A549 (cell line): Measurements from ENCODE around the gene AMOTL1. TPM values are rescaled to one million over a fixed set of nuclear protein-coding genes. Genes with fewer than 3 reads are reported as not detected.

Experiments
- ATAC-seq, 2 experiments: fragments of 200-7000 bp in 1 of 2; fragments of >200 bp in 1 of 2; cut with Nextera tagmentation in 1 of 2; cut with Tn5 transposase in 1 of 2; 3 replicates each; pipeline versions ENCODE4 v1.8.0 to v1.9.1; 2018 to 2020; ENCODE audit warnings: mild to moderate bottlenecking in 1 of 2, moderate library complexity in 1 of 2
- CTCF ChIA-PET: fragments of 300-600 bp; sonication (Branson Sonifier 250); formaldehyde crosslinking; extraction: SDS; loops from one replicate; lab custom pipeline; 2021; ENCODE audit warnings: antibody characterized with exemption, inconsistent platforms; lab: Yijun Ruan, JAX
- POLR2A ChIA-PET: fragments of 350-600 bp; formaldehyde crosslinking; extraction: SDS; loops from one replicate; lab custom pipeline; 2021; ENCODE audit warnings: antibody characterized with exemption, inconsistent platforms; lab: Yijun Ruan, JAX
- DNase-seq, 2 experiments: peaks; one replicate each; pipeline versions ENCODE4 v3.0.0 to v3.0.0-alpha.2; 2011 to 2016; ENCODE audit warnings: low read depth in 1 of 2, low spot score in 1 of 2
- FAIRE-seq: peaks from 2 replicates; lab custom pipeline; 2011; peaks lifted over from hg19 to GRCh38; lab: Jason Lieb, UNC
- H3K27ac ChIP-seq, 2 experiments: fragments of >200 bp; sonication (Bioruptor Twin); formaldehyde crosslinking; 3 replicates each; pipeline ENCODE4 v1.5.1; 2016 to 2017
- H3K4me1 ChIP-seq: fragments of >200 bp; sonication (Bioruptor Twin); formaldehyde crosslinking; 3 replicates; pipeline ENCODE4 v1.6.1; 2016
- H3K4me2 ChIP-seq: fragments of >200 bp; sonication (Bioruptor Twin); formaldehyde crosslinking; 3 replicates; pipeline ENCODE4 v1.6.1; 2016
- H3K4me3 ChIP-seq: fragments of >200 bp; sonication (Bioruptor Twin); formaldehyde crosslinking; 3 replicates; pipeline ENCODE4 v1.5.1; 2016
- H3K9me3 ChIP-seq: fragments of >200 bp; sonication (Bioruptor Twin); formaldehyde crosslinking; 3 replicates; pipeline ENCODE4 v1.6.1; 2016
- CBX8 ChIP-seq: fragments of 200-600 bp; sonication (generic); IDR thresholded peaks from 2 replicates; pipeline ENCODE4 v1.6.1; 2016
- CEBPB ChIP-seq, 2 experiments: fragments of >200 bp in 1 of 2; sonication (Bioruptor Twin) in 1 of 2; formaldehyde crosslinking in 1 of 2; IDR thresholded peaks; 2 replicates each; pipeline ENCODE4 v1.6.1; 2012 to 2016
- CTCF ChIP-seq: fragments of >200 bp; sonication (Bioruptor Twin); formaldehyde crosslinking; IDR thresholded peaks from 3 replicates; pipeline ENCODE4 v1.5.1; 2016
- EHMT2 ChIP-seq: fragments of 200-600 bp; sonication (generic); IDR thresholded peaks from 2 replicates; pipeline ENCODE4 v1.6.1; 2016; ENCODE audit warnings: antibody characterized with exemption, low read depth, mild to moderate bottlenecking, moderate library complexity
- EP300 ChIP-seq, 2 experiments: fragments of >200 bp; sonication (Bioruptor Twin); formaldehyde crosslinking; IDR thresholded peaks; 2 replicates in 1 of 2; 3 replicates in 1 of 2; pipeline ENCODE4 v1.6.1; 2016 to 2017
- ESRRA ChIP-seq: fragments of 150-350 bp; IDR thresholded peaks from 2 replicates; pipeline ENCODE4 v1.6.1; 2014; ENCODE audit warnings: mild to moderate bottlenecking, low read length, borderline replicate concordance
- FOSB ChIP-seq: fragments of 250-450 bp; sonication (Bioruptor Pico); IDR thresholded peaks from 2 replicates; pipeline ENCODE4 v1.5.0; 2020; ENCODE audit warnings: mild to moderate bottlenecking, moderate library complexity
- FOSL2 ChIP-seq, 2 experiments: fragments of 450-650 bp in 1 of 2; fragments of >200 bp in 1 of 2; sonication (Bioruptor Twin) in 1 of 2; formaldehyde crosslinking; IDR thresholded peaks; 2 replicates each; pipeline versions ENCODE4 v1.5.0 to v1.6.1; 2016 to 2020; ENCODE audit warnings: mild to moderate bottlenecking in 1 of 2, moderate library complexity in 1 of 2
- HDAC2 ChIP-seq: fragments of 200-600 bp; sonication (generic); IDR thresholded peaks from 2 replicates; pipeline ENCODE4 v1.6.1; 2016
- HMGXB4 ChIP-seq: fragments of 250-450 bp; sonication (Bioruptor Pico); IDR thresholded peaks from 2 replicates; pipeline ENCODE4 v1.5.0; 2021; ENCODE audit warnings: mild to moderate bottlenecking, moderate library complexity, borderline replicate concordance
- HOXB13 ChIP-seq: fragments of 250-450 bp; sonication (Bioruptor Pico); IDR thresholded peaks from 2 replicates; pipeline ENCODE4 v1.5.0; 2020; ENCODE audit warnings: low read depth, mild to moderate bottlenecking, moderate library complexity
- JUN ChIP-seq, 2 experiments: fragments of >200 bp; sonication (Bioruptor Twin); formaldehyde crosslinking; IDR thresholded peaks; 2 replicates in 1 of 2; 3 replicates in 1 of 2; pipeline ENCODE4 v1.6.1; 2016 to 2017
- KDM5A ChIP-seq: fragments of 200-600 bp; sonication (generic); IDR thresholded peaks from 2 replicates; pipeline ENCODE4 v1.6.1; 2016; ENCODE audit warnings: antibody characterized with exemption, mild to moderate bottlenecking
- MAFK ChIP-seq: fragments of 450-650 bp; IDR thresholded peaks from 2 replicates; pipeline ENCODE4 v1.6.1; 2014; ENCODE audit not compliant: partially characterized antibody
- MAZ ChIP-seq: fragments of 150-350 bp; IDR thresholded peaks from 2 replicates; pipeline ENCODE4 v1.6.1; 2014; ENCODE audit warnings: antibody characterized with exemption, low read depth, low read length, borderline replicate concordance
- MYC ChIP-seq: IDR thresholded peaks from 2 replicates; pipeline ENCODE4 v1.6.1; 2012; ENCODE audit warnings: mild to moderate bottlenecking, inconsistent platforms, low read length, improper control_type of control experiment, borderline replicate concordance
- NFE2L2 ChIP-seq: fragments of 150-350 bp; conservative IDR thresholded peaks from 2 replicates; pipeline ENCODE4 v1.6.1; 2014; ENCODE audit warnings: low read length
- PBX3 ChIP-seq: IDR thresholded peaks from 2 replicates; pipeline ENCODE4 v1.6.1; 2012
- POLR2A ChIP-seq: IDR thresholded peaks from 2 replicates; pipeline ENCODE4 v1.6.1; 2012; ENCODE audit warnings: mild to moderate bottlenecking, low read length
- POLR2AphosphoS2 ChIP-seq: conservative IDR thresholded peaks from 2 replicates; pipeline ENCODE4 v1.6.1; 2012; ENCODE audit warnings: low read length, improper control_type of control experiment, inconsistent platforms
- RARB ChIP-seq: fragments of 250-450 bp; sonication (Bioruptor Pico); IDR thresholded peaks from 2 replicates; pipeline ENCODE4 v1.8.0; 2021; ENCODE audit warnings: mild to moderate bottlenecking, moderate library complexity
- RCOR1 ChIP-seq: fragments of 150-350 bp; IDR thresholded peaks from 2 replicates; pipeline ENCODE4 v1.6.1; 2014; ENCODE audit warnings: antibody characterized with exemption, low read length, low read depth
- REST ChIP-seq: fragments of 200-600 bp; sonication (generic); IDR thresholded peaks from 2 replicates; pipeline ENCODE4 v1.6.1; 2016; ENCODE audit warnings: antibody characterized with exemption, mild to moderate bottlenecking, moderate library complexity
- RNF2 ChIP-seq: fragments of 200-600 bp; sonication (generic); IDR thresholded peaks from 2 replicates; pipeline ENCODE4 v1.6.1; 2016; ENCODE audit warnings: low read depth, mild to moderate bottlenecking, antibody characterized with exemption, moderate library complexity, borderline replicate concordance
- SREBF2 ChIP-seq: fragments of 450-650 bp; IDR thresholded peaks from 2 replicates; pipeline ENCODE4 v1.6.1; 2014; ENCODE audit warnings: mild to moderate bottlenecking, moderate library complexity
- ZNF302 ChIP-seq: fragments of 250-450 bp; sonication (Bioruptor Pico); IDR thresholded peaks from 2 replicates; pipeline ENCODE4 v1.9.0; 2021; ENCODE audit warnings: inconsistent platforms, mild to moderate bottlenecking, moderate library complexity
- WGBS: methylation state at CpG from one replicate; pipeline ENCODE4 v1.1.6; 2017; ENCODE audit errors: missing lambda C conversion rate; 5-methylcytosine and 5-hydroxymethylcytosine counted together
- polyA plus RNA-seq, 4 experiments: library from polyadenylated mRNA; depleted of rRNA in 3 of 4; stranded (reverse); fragments of >200 nt; fragmentation: RNase III in 1 of 4; extraction: RNeasy Plus Mini Kit Qiagen cat#74134 plus additional on column Dnase treatment in 1 of 4; gene quantifications; 2 replicates in 3 of 4; 3 replicates in 1 of 4; pipeline ENCODE4 v1.2.3, GENCODE V29; 2011 to 2017

Gene AMOTL1
- polyA plus RNA-seq, 2 of the 4 experiments (the other 2 are of a cell fraction) = 3.9 to 12.2 TPM

- TF ChIP-seq CBX8 = no peak
- TF ChIP-seq MAZ = no peak
- TF ChIP-seq KDM5A = no peak
- TF ChIP-seq ZNF302 (CRISPR knock-in tag) = no peak
- TF ChIP-seq HDAC2 = no peak
- no peak for TF ChIP-seq CTCF
- no peak for TF ChIP-seq REST
- TF ChIP-seq SREBF2 = no peak
- TF ChIP-seq MAFK = no peak
- TF ChIP-seq POLR2AphosphoS2 = no peak
- TF ChIP-seq PBX3 = no peak
- TF ChIP-seq JUN (IDR thresholded peaks at IDR 0.05) = 0 out of 5 replicates have a peak, but pooled peaks of 1 of the 2 experiments have one; percentile 25
- TF ChIP-seq HOXB13 (CRISPR knock-in tag) = no peak
- TF ChIP-seq RCOR1 = no peak
- TF ChIP-seq FOSB (CRISPR knock-in tag) = no peak
- no peak for TF ChIP-seq NFE2L2
- no peak for TF ChIP-seq POLR2A
- no peak for TF ChIP-seq CEBPB (IDR thresholded peaks at IDR 0.05)
- no peak for TF ChIP-seq ESRRA
- TF ChIP-seq EP300 (IDR thresholded peaks at IDR 0.05) = no peak
Measured at GRCh38 chr11:94737171-94737611, 31.0 kb upstream of the AMOTL1 start (continued).

- H3K4me1 ChIP-seq = peaks cover 70% of the 10 kb centered on the region
- H3K4me3 ChIP-seq = no peak overlapping the region
- ATAC-seq = no peak
- WGBS = 88% methylated on average over 1 of the region's 1 CpG
- H3K27ac ChIP-seq = no peak overlapping the region
- ChIA-PET CTCF (interaction anchor here (1.9 kb wide), 1 partner anchor 116 kb away, joined by 5 read pairs; no protein-coding TSS in a partner anchor), POLR2A (no interaction called here)
- no peak for DNase-seq
- no peaks in the 10 kb centered on the region for H3K9me3 ChIP-seq
- no peak overlapping the region for H3K4me2 ChIP-seq
- FAIRE-seq = no peak
- TF ChIP-seq REST = no peak
- TF ChIP-seq FOSL2 (IDR thresholded peaks at IDR 0.05) = no peak
- no peak for TF ChIP-seq FOSL2 (CRISPR knock-in tag; IDR thresholded peaks at IDR 0.05)
- TF ChIP-seq RARB (CRISPR knock-in tag) = no peak
- no peak for TF ChIP-seq HMGXB4 (CRISPR knock-in tag)
- no peak for TF ChIP-seq EHMT2
- no peak for TF ChIP-seq MYC
- no peak for TF ChIP-seq ZNF302 (CRISPR knock-in tag)
- TF ChIP-seq NFE2L2 = no peak
- TF ChIP-seq RNF2 = no peak
- TF ChIP-seq PBX3 = no peak
Measured at GRCh38 chr11:94738746-94739145, 29.4 kb upstream of the AMOTL1 start.
